Measurements from ENCODE around the gene ATP2B1.

Gene ATP2B1

GRCh38 chr12:89692439-89692838, 16.2 kb downstream of the ATP2B1 start:
- DNase-seq (ENCODE audit: low read depth): no peak

- no peak for DNase-seq (ENCODE audit: low read depth)
Observed at GRCh38 chr12:89691659-89692058, 17.0 kb downstream of the ATP2B1 start.

GRCh38 chr12:89690925-89691324, 17.7 kb downstream of the ATP2B1 start:
- DNase-seq (ENCODE audit: low read depth): peak; percentile 23

GRCh38 chr12:89689306-89689705, 19.3 kb downstream of the ATP2B1 start:
- no peak for DNase-seq (ENCODE audit: low read depth)

GRCh38 chr12:89686311-89686710, 22.3 kb downstream of the ATP2B1 start:
- no peak for DNase-seq (ENCODE audit: low read depth)

- DNase-seq (ENCODE audit: low read depth): no peak
Observed at GRCh38 chr12:89685363-89685972, 23.2 kb downstream of the ATP2B1 start.

- no peak for DNase-seq (ENCODE audit: low read depth)
Observed at GRCh38 chr12:89684136-89684535, 24.5 kb downstream of the ATP2B1 start.

- no peak for DNase-seq (ENCODE audit: low read depth)
Observed at GRCh38 chr12:89682284-89682683, 26.4 kb downstream of the ATP2B1 start.

GRCh38 chr12:89680409-89680808, 28.2 kb downstream of the ATP2B1 start:
- no peak for DNase-seq (ENCODE audit: low read depth)

- no peak for DNase-seq (ENCODE audit: low read depth)
Observed at GRCh38 chr12:89679631-89680030, 29.0 kb downstream of the ATP2B1 start.

- DNase-seq (ENCODE audit: low read depth): no peak
Observed at GRCh38 chr12:89678225-89678624, 30.4 kb downstream of the ATP2B1 start.

- DNase-seq (ENCODE audit: low read depth): no peak
Observed at GRCh38 chr12:89676930-89677329, 31.7 kb downstream of the ATP2B1 start.

- DNase-seq (ENCODE audit: low read depth): no peak
Observed at GRCh38 chr12:89674326-89674942, 34.2 kb downstream of the ATP2B1 start.

GRCh38 chr12:89673603-89674002, 35.0 kb downstream of the ATP2B1 start:
- DNase-seq (ENCODE audit: low read depth): no peak

GRCh38 chr12:89672589-89672979, 36.1 kb downstream of the ATP2B1 start:
- DNase-seq (ENCODE audit: low read depth): no peak

GRCh38 chr12:89671469-89671868, 37.2 kb downstream of the ATP2B1 start:
- peak; percentile 55 for DNase-seq (ENCODE audit: low read depth)

- no peak for DNase-seq (ENCODE audit: low read depth)
Observed at GRCh38 chr12:89669197-89669596, 39.4 kb downstream of the ATP2B1 start.

GRCh38 chr12:89665556-89665955, 43.1 kb downstream of the ATP2B1 start:
- no peak for DNase-seq (ENCODE audit: low read depth)

- no peak for DNase-seq (ENCODE audit: low read depth)
Observed at GRCh38 chr12:89664441-89664840, 44.2 kb downstream of the ATP2B1 start.

- peak; percentile 63 for DNase-seq (ENCODE audit: low read depth)
Observed at GRCh38 chr12:89663577-89664357, 44.9 kb downstream of the ATP2B1 start.

- no peak for DNase-seq (ENCODE audit: low read depth)
Observed at GRCh38 chr12:89662623-89663022, 46.0 kb downstream of the ATP2B1 start.

- DNase-seq (ENCODE audit: low read depth): no peak
Observed at GRCh38 chr12:89661706-89662330, 46.8 kb downstream of the ATP2B1 start.

GRCh38 chr12:89657739-89658138, 50.9 kb downstream of the ATP2B1 start:
- DNase-seq (ENCODE audit: low read depth): no peak
